Epithelial cell of proximal tubule (primary cell): ENCODE data around the gene SLC49A4. TPM values are rescaled to one million over a fixed set of nuclear protein-coding genes. Genes with fewer than 3 reads are reported as not detected.

ENCODE experiments used
- DNase-seq: peaks from one replicate; pipeline ENCODE4 v3.0.0-alpha.2; 2011; ENCODE audit warnings: low read depth
- H3K4me3 ChIP-seq: 2 replicates; pipeline ENCODE4 v1.5.1; 2011; ENCODE audit warnings: low read depth, mild to moderate bottlenecking, low read length
- CTCF ChIP-seq: conservative IDR thresholded peaks from 2 replicates; pipeline ENCODE4 v1.5.1; 2012; ENCODE audit warnings: low read depth, mild to moderate bottlenecking, low read length
- total RNA-seq: library from RNA; depleted of rRNA; stranded (reverse); fragments of >200 nt; gene quantifications from 2 replicates; pipeline ENCODE4 v1.2.3, GENCODE V29; 2015

Gene SLC49A4
- total RNA-seq, 1 donor from 2014 or later: 12.2 TPM

DNA sequence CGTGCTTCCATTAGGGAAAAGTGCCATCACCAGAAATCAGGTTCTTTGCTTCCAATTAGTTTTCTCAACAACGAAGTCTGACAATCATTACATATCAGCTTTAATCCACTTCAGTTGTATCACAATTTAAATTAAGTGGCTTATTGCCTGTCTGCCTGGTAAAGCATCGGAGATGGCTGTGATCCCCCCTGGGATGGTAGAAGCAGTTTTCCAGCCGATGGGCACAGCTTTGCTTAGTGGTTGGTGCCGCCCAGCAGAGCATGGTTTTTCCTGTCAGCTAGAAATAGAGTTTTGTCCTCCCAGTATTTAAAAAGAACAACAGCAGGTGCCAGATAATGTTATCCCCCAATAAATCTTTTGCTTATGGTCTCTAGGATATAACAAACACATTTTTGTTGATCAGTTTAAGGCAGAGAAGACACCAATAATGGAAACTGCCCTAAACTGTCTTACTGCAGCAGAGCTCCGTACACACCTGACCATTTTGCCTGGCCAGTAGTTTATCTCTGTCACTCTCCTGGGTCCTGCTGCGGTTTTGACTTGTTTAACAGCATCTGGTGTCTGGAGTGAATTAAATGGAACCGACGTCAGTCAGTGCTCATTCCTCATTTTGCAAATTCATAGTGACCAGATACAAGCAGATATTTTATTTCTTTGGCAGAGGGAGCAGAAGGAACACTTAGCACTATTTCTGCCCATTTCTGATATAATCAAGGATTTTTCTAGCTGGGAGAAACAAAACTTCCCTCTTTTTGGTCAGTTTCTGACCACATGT is 79.1 kb downstream of the SLC49A4 start:
- TF ChIP-seq CTCF: no peak
- no peak for DNase-seq

DNA sequence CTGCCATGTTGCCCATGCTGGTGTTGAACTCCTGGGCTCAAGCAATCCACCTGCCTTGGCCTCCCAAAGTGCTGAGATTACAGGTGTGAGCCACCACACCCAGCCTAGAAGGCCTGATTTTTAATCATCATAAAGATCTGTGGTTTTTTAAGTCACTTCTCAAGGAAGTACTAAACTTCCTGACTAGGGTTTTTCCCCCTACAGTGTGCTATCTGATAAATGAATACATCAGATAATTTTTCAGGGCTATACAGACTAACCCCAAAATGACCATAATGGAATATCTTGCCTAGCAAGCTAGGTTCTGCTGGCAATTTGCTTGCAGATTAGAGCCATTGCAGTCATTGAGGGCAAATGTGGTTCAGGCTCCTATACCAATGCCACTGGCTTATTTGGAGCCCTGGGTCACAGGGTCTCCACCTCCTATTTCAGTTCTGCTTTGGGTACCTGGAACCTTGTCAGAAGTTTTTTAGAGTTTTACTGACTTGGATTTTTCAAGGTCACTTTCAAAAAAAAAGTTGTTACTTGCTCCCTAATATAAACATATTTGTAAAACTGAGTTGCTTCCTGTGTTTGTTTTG is 80.8 kb downstream of the SLC49A4 start:
- no peak for TF ChIP-seq CTCF
- H3K4me3 ChIP-seq: no peak overlapping the region
- DNase-seq: no peak

More for the DNA sequence above, 79.1 kb downstream of the SLC49A4 start:
- no peak overlapping the region for H3K4me3 ChIP-seq

- no peak for DNase-seq
- no peak overlapping the region for H3K4me3 ChIP-seq
- no peak for TF ChIP-seq CTCF
Measured at GRCh38 chr3:122880173-122880572, 85.3 kb downstream of the SLC49A4 start.

DNA sequence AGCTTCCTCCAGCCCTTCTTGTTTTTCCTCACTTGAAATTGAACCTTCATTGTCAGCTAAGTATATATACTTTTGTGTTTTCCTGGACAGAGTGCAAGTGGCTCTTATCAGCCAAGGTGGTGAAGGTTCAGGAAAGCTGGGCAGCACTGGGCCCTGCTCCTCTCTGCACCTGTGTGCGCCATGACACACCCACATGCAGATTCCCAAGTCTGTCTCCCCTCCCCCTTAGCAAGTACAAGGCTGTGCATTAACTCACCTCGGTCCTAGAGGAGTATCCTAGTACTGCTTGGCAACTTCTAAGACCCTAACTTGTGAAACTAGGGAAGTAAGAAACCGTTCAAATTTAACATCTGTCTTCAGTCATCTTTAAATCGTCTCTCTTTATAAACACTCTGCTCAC is 85.8 kb downstream of the SLC49A4 start:
- TF ChIP-seq CTCF: no peak
- DNase-seq: no peak

GRCh38 chr3:122882361-122882947 is 87.6 kb downstream of the SLC49A4 start:
- no peak for DNase-seq
- H3K4me3 ChIP-seq: no peak overlapping the region
- TF ChIP-seq CTCF: no peak

More for the DNA sequence above, 85.8 kb downstream of the SLC49A4 start:
- no peak overlapping the region for H3K4me3 ChIP-seq

GRCh38 chr3:122886251-122886650 is 91.4 kb downstream of the SLC49A4 start:
- DNase-seq: no peak
- no peak overlapping the region for H3K4me3 ChIP-seq
- no peak for TF ChIP-seq CTCF
